AG20443 (cell line): ENCODE data around the gene TRAPPC5.

Experiments
- DNase-seq: peaks from one replicate; pipeline ENCODE4 v3.0.0; 2012; ENCODE audit warnings: low spot score, mixed read lengths

TRAPPC5 gene

DNA sequence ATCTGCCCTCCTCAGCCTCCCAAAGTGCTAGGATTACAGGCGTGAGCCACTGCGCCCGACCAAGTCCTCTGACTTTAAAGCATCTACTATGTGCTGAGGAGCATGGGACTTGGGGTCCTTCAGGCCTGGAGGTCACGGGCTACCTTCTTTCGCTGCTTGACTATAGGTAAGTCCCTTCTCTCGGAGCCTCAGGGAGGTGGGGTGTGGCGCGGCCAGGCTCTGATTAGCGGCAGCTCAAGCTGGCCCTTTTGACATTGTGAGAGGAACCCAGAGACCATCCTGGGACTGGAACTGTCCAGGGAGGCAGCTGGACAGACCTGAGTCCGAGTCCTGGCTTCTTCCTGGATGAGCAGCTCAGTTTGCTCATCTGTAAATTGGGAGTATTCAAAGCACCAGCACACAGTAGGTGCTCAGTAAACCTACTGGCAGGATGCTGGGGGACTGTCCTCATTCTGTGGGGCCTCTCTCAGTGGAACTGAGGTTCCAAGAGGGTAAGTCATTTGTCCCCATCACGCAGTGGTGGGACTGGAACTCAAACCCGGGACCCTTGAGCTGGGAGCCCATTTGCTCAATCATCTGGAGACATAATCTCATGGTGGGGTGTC is 20.5 kb downstream of the TRAPPC5 start:
- DNase-seq = no peak

DNA sequence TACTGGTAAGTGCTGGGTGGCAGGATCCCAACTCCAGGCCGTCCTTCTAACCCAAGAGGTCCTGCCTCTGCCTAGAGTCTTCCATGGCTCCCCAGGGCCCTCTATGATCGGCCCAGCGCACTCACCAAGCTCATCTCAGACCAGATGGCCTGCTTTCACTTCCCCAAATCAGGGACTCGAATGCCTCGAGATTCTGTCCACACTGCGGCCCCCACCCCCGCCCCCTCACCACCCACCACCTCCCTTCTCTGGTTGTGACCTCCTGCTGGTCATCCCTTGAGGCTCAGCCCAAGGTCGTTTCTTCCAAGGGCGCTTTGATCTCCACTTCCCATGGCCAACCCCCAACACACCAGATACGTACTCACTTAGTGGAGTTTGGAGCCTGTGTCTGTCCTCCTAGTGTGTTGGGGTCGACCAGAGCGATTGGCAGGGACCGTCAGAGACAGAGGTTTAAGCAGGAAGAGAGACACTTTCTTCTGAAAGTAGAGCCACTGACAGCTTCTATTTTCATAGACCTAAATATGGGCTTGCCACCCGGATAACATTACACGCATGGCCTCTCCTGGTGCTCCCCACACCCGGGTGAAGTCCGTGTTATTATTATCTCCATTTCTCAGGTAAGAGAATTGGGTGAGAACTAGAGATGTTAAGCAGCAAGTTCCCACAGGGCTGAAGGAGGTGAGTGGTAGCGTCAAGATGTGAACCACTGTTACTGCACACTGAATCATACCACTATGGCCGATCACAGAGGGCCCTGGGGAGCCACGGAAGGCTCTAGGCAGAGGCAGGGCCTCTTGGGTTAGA is 21.2 kb downstream of the TRAPPC5 start, which contains the start of gene FCER2:
Gene FCER2 (minus strand): TSS at position 478 of the 804 bp plus-strand sequence. CDS start 2,371 bp downstream, outside the sequence.
- no peak for DNase-seq

DNA sequence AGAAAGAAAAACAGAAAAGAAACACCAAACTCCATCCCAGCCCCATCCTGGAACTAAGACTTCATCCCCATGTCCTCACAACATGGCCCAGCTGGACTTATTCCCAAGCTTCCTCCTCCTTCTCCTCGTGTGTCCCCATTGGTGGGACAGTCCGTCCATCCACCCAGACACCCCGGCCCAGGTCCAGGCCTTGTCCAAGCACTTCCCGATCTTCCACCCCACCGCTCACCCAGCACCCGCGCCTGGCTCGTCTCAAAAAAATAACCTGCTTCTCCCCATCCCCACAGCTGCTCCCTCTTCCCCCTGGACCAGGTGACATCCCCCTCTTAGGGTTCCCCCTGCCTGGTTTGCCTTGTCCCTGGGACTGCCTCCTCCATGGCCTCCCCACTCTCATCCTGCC is 22.7 kb downstream of the TRAPPC5 start:
- no peak for DNase-seq

DNA sequence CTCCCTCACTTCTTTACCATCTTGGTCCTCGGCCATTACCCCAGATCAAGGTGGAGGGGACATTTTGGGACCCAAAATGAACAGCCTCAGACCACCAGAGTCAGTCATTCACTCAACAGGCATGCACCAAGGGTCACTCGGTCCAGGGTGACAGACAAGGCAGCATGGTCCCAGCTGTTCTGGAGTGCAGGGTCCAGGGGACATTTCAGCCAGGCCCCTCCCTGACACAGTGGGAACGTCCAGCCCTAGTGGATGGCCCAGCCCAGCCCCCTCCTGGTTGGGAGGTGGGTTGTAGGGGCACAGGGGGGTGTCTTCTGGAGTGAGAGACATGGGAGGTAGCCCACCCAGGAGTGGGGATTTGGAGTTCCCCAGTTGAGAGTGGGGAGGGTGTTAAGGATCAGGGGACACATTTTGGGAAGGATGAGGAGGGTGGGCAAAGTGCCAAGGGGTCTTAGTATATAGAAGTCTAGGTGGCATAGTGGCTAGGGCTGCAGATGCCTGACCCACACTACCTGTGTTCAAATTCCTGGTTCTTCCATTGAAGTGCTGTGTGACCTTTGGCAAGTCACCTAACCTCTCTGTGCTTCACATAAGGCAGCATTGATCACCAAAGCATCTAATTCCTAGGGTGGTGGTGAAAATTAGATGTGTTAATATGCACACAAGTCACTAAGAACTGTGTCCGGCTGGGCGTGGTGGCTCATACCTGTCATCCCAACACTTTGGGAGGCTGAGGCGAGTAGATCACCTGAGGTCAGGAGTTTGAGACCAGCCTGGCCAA is 23.8 kb downstream of the TRAPPC5 start:
- DNase-seq = no peak

DNA sequence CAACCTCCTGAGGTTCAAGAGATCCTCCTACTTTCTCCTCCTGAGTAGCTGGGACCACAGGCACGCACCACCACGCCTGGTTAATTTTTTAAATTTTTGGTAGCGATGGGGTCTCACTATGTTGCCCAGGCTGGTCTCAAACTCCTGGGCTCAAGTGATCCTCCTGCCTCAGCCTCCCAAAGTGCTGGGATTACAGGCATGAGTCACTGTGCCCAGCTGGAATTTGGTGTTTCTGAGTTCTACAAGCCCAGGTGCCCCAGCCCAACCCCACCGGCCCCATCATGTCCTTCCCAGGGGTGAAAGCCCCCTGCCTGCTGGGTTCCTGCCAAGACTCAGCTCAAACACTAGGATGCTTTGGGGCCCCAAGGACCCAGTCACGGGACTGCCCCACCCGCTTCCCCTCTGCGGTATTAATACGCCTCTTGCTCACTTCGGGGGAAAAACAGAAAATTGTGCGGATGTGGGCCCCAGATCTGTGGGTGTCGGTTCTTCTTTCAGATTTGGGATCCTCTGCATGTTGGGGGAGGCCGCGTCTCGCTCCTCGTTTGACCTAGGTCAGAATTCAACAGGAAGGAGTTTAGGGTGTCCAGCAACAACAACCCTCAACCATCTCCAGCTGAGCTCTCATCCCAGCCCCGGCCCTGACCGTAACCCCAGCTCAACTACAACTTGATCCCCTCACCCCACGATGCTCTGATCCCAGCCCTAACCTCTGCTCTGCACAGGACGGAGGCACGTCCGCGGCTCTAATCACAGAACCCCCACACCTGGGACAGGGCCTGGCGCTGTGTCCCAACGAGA is 25.0 kb downstream of the TRAPPC5 start:
- no peak for DNase-seq

DNA sequence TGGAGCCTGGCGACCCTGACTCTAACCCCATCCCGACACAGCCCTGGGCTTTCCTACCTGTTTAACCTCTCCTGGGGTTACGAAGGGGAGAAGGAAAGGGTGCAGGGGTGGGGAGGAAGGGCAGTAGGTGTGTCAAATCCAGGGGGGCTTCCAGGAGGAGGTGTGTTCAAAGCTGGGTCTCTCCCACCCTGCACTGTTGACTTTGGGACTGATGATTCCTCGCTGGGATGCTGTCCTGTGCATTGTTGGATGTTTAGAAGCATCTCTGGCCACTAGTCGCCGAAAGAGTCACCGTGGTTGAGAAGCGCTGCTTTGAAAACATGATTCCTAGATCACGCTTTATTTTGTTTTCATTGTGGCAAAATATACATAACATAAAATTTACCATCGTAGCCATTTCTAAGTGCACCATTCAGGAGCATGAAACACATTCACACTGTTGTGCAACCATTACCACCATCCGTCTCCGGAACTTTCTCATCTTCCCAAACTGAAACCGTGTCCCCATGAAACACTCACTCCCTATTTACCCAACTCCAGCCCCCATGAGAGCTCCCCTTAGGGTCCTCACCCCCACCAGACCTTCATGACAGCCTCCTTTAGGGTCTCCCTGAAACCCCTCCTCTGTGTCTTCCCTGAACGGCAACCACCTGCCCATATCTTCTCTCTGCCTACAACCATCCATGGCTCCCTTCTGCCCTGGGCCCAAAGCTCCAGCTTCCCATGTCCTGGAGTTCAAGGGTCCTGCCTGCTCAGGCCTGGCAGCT is 25.7 kb downstream of the TRAPPC5 start:
- DNase-seq = no peak

DNA sequence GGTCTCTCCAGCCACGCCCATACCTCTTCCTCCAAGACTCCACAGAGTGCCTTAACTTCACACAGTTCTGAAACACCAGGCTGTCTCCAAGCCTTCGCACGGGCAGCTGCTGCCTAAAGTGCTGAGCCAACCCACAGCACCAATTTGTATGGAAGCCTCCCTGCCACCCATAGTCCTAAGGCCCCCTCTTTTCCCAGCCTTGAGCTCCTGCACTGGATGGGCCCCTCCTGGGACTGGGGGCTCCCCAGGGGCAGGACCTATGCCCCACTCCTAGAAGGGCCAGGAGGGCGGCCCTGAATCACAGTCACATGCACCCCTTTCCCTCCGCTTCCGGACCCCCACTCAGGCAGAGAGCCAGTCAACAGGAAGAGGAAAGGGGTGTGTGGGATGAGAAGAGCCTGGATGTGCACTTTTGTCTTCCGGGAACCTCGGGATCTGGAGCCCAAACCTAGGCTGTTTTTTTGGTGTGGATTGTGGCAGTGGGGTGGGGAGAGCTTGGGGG is 26.4 kb downstream of the TRAPPC5 start:
- no peak for DNase-seq

DNA sequence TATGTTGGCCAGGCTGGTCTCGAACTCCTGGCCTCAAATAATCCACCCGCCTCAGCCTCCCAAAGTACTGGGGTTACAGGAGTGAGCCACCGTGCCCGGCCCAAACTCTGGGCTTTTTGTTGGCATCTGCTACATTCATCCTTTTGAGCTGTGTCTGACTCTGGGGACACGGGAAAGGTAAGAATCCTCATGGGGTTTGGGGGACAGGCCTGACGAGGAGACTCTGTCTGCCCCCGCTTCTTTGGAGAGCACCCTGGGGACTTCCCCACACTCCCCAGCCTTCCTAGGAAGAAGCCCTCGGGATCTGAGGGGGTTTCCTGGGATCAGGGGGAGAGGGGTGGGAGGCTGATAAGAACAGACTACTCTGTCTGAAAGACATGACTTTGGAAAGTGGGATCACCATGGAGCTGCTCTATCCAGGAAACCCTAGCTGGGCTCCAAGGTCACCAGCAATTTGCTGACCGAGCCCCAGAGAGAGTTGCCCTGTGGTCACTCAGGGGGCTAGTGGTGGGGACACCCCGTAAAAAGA is 29.4 kb downstream of the TRAPPC5 start:
- DNase-seq = no peak

DNA sequence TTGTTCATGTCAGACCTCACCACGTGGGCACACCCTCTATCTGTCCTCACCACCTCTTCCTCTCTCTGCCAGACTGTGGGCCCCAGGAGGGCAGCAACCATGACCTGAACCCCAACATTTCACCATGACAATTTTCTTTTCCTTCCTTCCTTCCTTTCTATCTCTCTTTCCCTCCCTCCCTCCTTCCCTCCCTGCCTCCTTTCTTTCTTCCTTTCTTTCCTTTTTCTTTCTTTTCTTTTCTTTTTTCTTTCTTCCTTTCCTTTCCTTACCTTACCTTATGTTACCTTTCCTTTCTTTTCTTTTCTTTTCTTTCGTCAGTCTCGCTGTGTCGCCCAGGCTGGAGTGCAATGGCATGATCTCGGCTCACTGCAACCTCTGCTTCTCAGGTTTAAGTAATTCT is 30.0 kb downstream of the TRAPPC5 start:
- no peak for DNase-seq

DNA sequence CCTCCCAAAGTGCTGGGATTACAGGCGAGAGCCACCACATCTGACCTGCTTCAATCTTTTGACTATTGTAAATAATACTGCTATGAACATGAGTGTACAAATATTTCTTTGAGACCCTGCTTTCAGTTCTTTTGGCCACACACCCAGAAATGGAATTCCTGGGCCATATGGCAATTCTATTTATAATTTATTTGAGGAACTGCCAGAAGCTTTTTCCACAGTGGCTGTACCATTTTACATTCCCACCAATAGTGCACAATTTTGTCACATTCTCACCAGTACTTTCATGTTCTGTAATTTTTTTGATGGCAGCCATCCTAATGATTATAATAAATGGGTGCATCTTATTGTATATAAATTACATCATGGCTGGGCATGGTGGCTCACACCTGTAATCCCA is 35.0 kb downstream of the TRAPPC5 start:
- DNase-seq = no peak

DNA sequence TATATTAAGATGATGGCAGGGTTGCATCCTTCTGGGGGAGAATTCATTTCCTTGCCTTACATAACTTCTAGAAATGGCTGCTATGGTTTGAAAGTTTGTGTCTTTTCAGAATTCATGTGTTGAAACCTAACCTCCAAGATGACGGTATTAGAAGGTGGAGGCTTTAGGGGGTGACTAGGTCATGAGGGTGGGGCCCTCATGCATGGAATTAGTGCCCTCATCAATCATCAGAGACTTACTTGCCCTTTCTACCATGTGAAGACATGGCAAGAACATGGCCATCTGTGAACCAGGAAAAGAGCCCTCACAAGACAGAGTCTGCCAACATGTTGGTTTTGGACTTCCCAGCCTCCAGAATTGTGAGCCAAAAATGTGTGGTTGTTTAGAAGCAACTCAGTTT is 36.1 kb downstream of the TRAPPC5 start:
- no peak for DNase-seq

DNA sequence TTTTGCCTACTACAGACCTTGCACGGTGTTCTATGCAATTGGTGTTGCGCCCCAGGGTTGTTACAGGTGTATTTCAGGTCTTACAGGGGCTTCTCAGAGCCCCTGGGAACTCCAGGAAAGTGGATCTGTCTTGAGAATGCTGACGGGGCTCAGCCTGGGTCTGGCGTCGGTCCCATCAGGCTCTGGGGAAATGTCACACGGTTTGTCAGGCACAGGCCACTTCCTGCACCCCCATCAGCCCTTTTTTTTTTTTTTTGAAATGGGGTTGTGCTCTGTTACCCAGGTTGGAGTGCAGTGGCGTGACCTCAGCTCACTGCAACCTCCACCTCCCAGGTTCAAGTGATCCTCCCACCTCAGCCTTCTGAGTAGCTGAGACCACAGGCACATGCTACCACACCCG is 38.0 kb downstream of the TRAPPC5 start:
- no peak for DNase-seq

DNA sequence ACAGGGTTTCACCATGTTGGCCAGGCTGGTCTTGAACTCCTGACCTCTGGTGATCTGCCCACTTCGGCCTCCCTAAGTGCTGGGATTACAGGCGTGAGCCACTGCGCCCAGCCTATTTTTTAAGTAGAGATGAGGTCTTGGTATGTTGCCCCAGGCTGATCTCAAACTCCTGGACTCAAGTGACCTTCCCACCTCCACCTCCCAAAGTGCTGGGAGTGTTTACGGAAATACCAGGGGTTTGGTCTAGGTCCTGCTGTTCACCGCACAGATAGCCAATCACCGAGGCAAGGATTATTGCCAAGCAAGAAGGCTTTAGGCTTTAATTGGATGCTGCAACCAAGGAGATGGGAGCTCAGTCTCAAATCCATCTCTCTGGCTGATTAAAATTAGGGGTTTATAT is 39.7 kb downstream of the TRAPPC5 start:
- no peak for DNase-seq

DNA sequence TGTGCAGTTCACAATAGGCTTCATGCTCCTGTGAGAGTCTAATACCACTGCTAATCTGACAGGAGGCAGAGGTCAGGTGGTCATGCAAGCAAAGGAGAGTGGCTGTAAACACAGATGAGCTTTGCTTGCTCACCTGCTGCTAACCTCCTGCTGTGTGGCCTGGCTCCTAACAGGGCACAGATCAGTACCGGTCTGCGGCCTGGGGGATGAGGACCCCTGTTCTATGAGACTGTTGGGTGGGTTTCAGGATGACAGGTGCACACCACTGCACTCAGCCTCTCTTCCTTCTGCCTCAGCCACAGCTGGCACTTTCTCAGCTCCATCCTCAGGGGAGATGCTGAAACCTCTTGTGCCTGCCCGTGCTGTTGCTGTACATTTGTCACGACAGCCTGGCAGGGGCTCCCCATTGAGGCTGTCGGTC is 41.6 kb downstream of the TRAPPC5 start:
- no peak for DNase-seq

DNA sequence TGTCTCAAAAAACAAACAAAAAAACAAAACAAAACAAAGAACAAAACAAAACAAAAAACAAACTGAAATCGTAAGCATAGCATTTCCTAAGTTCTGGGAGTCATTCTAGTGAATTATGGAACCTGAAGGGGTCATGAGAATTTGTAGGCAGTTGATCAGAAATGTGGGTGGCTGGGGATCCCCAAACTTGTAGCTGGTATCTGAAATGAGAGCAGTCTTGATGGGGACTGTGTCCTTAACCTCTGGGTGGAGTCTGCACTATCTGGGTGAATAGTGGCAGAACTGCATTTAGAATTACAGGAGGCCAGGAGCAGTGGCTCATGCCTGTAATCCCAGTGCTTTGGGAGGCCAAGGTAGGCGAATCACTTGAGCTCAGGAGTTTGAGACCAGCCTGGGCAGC is 45.2 kb downstream of the TRAPPC5 start:
- no peak for DNase-seq

DNA sequence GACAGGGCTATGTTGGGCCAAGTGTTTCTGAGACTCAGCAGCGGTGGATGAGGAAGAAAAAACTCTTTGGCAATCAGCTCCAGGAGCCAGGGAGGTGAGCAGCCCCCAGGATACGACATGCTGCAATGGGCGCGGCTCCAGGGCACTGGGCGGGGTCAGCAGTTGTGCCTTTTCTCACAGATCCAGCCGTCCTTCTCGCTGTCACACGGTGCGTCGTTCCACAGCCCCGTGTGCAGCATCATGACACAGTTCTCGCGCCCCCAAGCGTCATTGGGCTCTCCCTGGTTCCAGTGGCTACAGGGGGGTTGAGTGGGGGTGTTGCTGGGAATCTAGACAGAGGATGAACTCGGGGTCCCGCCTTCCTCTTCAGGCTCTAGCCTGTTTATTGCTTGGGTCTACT is 48.6 kb downstream of the TRAPPC5 start:
- no peak for DNase-seq

DNA sequence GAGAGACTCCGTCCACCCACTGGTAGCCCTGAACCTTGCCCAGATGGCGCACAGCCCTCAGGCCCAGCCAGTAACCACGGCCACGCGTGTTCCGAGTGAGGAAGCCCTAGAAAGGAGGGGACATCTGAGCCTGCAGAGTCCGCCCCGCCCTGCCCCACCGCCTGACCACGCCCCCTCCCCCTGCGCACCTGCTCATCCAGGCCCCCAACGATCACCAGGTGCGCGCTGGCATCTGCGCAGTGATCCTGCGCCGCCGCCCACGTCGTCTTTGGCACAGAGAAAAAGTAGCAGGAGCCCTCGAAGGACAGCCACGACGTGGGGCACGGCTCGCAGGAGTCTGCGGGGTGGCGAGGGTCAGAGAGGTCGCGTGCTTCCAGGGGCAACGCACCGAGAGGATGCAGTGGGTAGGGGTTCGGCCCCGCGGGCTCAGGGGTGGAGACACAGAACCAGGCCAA is 49.2 kb downstream of the TRAPPC5 start:
- DNase-seq = no peak

DNA sequence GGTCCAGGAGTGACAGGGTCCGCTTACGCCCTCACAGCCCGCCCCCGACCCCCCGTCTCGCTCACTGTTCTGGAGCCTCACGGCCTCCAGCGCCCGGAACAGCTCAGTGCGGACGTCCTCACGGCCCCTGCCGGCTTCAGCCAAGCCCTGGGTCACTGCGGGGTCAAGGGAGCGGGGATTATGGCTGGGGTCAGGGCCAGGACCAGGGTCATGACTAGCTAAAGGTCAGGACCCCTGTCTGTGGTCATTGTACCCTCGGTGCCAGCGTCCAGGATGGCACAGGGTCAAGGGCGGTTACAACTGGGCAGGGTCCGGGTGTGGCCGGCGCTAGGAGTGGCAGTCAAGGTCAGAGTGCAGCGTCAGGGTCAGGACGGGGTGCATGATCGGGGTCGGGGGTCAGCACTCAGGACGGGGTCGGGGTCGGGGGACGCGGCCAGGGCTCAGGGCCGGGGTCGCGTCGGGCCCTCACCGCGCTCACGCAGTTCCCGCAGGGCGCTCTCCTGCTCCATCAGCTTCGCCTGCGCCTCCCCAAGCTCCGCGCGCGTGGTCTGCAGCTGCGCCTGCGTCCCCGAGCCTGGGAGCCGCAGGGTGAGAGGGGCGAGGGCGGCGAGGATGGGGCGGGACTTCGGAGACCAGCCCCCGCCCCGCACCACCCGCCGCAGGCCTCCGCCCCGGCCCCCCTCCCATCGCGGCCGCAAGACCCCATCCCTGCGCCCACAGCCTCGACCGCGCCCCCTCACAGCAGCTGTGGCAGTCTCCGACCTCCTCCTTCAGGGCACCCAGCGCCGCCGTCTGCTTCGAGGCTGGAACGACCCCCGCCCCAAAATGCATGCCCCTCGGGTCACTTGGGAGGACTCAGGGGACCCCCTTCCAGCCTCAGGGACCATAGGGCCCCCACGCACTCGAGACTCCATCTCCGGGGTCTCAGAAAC is 49.9 kb downstream of the TRAPPC5 start:
- DNase-seq = no peak

DNA sequence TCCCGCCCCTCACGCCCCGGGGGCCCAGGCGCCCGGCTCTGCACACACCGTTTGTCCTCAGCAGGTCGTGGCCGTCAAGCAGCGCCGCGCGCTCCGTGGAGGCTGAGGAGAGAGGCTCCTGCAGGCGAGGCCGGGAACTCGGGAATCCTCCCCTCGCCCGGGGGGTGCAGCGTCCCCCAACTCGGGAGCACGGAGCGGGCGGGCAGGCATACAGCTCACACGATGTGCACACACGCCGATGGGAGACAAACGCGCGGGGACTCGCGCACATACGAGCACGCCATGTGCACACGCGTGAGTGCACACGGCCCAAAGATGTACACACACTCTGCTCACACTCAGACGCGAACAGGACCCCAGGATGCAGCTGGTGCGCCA is 50.6 kb downstream of the TRAPPC5 start:
- DNase-seq = no peak

DNA sequence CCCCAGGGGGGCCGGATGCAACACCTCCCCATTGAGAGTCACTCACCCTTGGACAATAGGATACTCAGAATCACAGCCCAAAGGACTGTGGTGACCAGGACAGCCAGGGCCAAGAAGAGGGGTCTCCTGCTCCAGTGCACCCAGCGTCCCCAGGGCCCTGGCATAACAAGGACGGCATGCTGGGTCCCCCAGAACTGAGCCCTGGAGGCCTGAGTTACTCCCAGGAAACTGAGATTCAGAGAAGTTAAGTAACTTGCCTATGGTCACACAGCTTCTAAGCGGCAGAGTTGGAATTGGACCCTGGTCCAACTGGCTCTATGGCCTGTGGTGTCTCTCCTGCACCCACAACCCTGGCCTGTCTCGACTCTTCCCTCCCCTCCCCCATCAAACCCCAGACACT is 51.0 kb downstream of the TRAPPC5 start:
- no peak for DNase-seq
